ENCODE measurements around the gene PGM1. TPM values are rescaled to one million over a fixed set of nuclear protein-coding genes. Genes with fewer than 3 reads are reported as not detected.
A peak's percentile ranks its signal among the peaks of the same experiment; 100 is the strongest.

Gene PGM1
- total RNA-seq, 2 experiments from 2014 or later, result 38.8 to 43.8 TPM

GRCh38 chr1:63683759-63684158 is 90.5 kb downstream of the PGM1 start:
- DNase-seq (no peak), ATAC-seq (no peak)
- Mint-ChIP-seq H3K4me1 (no peaks in the 10 kb centered on the region), H3K27me3 (peaks cover 6% of the 10 kb centered on the region), H3K9me3 (ENCODE audit: low read depth) (peaks cover 2% of the 10 kb centered on the region), H3K27ac (no peak overlapping the region), H3K4me3 (no peak overlapping the region), H3K36me3 (ENCODE audit: low read depth) (no peaks in the 10 kb centered on the region)
- ChIA-PET CTCF (interaction anchor here (0.5 to 1.3 kb wide), 3 partner anchors 9 to 565 kb away, joined by 3 to 5 read pairs (median 3); no protein-coding TSS in a partner anchor), POLR2A (no interaction called here)
- intact Hi-C loops (cut with DNase I, micrococcal nuclease), result no loop called here

- no peaks in the 10 kb centered on the region for H3K36me3 Mint-ChIP-seq (ENCODE audit: low read depth)
- CTCF ChIA-PET, result no interaction called here
- DNase-seq (no peak), ATAC-seq (no peak)
- POLR2A ChIA-PET, result no interaction called here
- intact Hi-C loops (cut with DNase I, micrococcal nuclease), result no loop called here
- no peaks in the 10 kb centered on the region for H3K4me1 Mint-ChIP-seq
- H3K27me3 Mint-ChIP-seq, result peaks cover 4% of the 10 kb centered on the region
- H3K4me3 Mint-ChIP-seq, result no peak overlapping the region
- H3K27ac Mint-ChIP-seq, result no peak overlapping the region
- H3K9me3 Mint-ChIP-seq (ENCODE audit: low read depth), result no peaks in the 10 kb centered on the region
These were observed 93.5 kb downstream of the PGM1 start for GRCh38 chr1:63686696-63687095.

GRCh38 chr1:63688302-63688890 is 95.2 kb downstream of the PGM1 start:
- POLR2A ChIA-PET, result no interaction called here
- peaks cover 4% of the 10 kb centered on the region for H3K27me3 Mint-ChIP-seq
- intact Hi-C loops (cut with DNase I, micrococcal nuclease), result no loop called here
- ATAC-seq, result no peak
- H3K36me3 Mint-ChIP-seq (ENCODE audit: low read depth), result no peaks in the 10 kb centered on the region
- H3K9me3 Mint-ChIP-seq (ENCODE audit: low read depth), result no peaks in the 10 kb centered on the region
- CTCF ChIA-PET, result interaction anchor here (0.6 to 1.8 kb wide), 2 partner anchors 332 to 558 kb away, joined by 3 to 6 read pairs; no protein-coding TSS in a partner anchor
- no peak for DNase-seq
- H3K4me3 Mint-ChIP-seq, result no peak overlapping the region
- H3K4me1 Mint-ChIP-seq, result no peaks in the 10 kb centered on the region
- H3K27ac Mint-ChIP-seq, result no peak overlapping the region

- Mint-ChIP-seq H3K36me3 (ENCODE audit: low read depth) (no peaks in the 10 kb centered on the region), H3K9me3 (ENCODE audit: low read depth) (no peaks in the 10 kb centered on the region), H3K4me1 (no peaks in the 10 kb centered on the region), H3K4me3 (no peak overlapping the region), H3K27ac (no peak overlapping the region), H3K27me3 (peaks cover 4% of the 10 kb centered on the region)
- no peak for DNase-seq
- no peak for ATAC-seq
- intact Hi-C loops (cut with DNase I, micrococcal nuclease), result loop anchor here (2.0 to 5.0 kb wide), 2 partner anchors 76 to 226 kb away; no protein-coding TSS in a partner anchor
- POLR2A ChIA-PET, result interaction anchor here (0.6 to 0.7 kb wide), 2 partner anchors 60 to 664 kb away, joined by 3 read pairs; no protein-coding TSS in a partner anchor
- CTCF ChIA-PET, result interaction anchor here (0.6 to 2.5 kb wide), 34 partner anchors 8 to 957 kb away, joined by 3 to 37 read pairs (median 4); no protein-coding TSS in a partner anchor
These were observed 97.9 kb downstream of the PGM1 start for GRCh38 chr1:63690966-63691700.

GRCh38 chr1:63691701-63692425 is 98.7 kb downstream of the PGM1 start:
- Mint-ChIP-seq H3K4me1 (no peaks in the 10 kb centered on the region), H3K9me3 (ENCODE audit: low read depth) (no peaks in the 10 kb centered on the region), H3K36me3 (ENCODE audit: low read depth) (no peaks in the 10 kb centered on the region), H3K27me3 (no peaks in the 10 kb centered on the region), H3K27ac (no peak overlapping the region), H3K4me3 (no peak overlapping the region)
- peak; percentile 52 for DNase-seq
- peak; percentile 60 for ATAC-seq
- intact Hi-C loops (cut with DNase I, micrococcal nuclease), result loop anchor here (1.0 to 5.0 kb wide), 6 partner anchors 77 to 554 kb away; no protein-coding TSS in a partner anchor
- POLR2A ChIA-PET, result interaction anchor here (0.6 to 0.7 kb wide), 2 partner anchors 61 to 665 kb away, joined by 3 read pairs; no protein-coding TSS in a partner anchor
- CTCF ChIA-PET, result interaction anchor here (0.6 to 2.5 kb wide), 43 partner anchors 8 to 1019 kb away, joined by 3 to 37 read pairs (median 4); no protein-coding TSS in a partner anchor

GRCh38 chr1:63693944-63694571 is 100.8 kb downstream of the PGM1 start:
- H3K36me3 Mint-ChIP-seq (ENCODE audit: low read depth), result no peaks in the 10 kb centered on the region
- no peak overlapping the region for H3K27ac Mint-ChIP-seq
- POLR2A ChIA-PET, result no interaction called here
- H3K4me1 Mint-ChIP-seq, result no peaks in the 10 kb centered on the region
- CTCF ChIA-PET, result no interaction called here
- ATAC-seq, result no peak
- DNase-seq, result no peak
- H3K4me3 Mint-ChIP-seq, result no peak overlapping the region
- H3K9me3 Mint-ChIP-seq (ENCODE audit: low read depth), result no peaks in the 10 kb centered on the region
- intact Hi-C loops (cut with DNase I, micrococcal nuclease), result loop anchor here in 1 of 2 experiments (5.0 kb wide), 1 partner anchor 223 kb away; no protein-coding TSS in a partner anchor
- no peaks in the 10 kb centered on the region for H3K27me3 Mint-ChIP-seq

- peaks cover 2% of the 10 kb centered on the region for H3K27me3 Mint-ChIP-seq
- H3K4me1 Mint-ChIP-seq, result no peaks in the 10 kb centered on the region
- CTCF ChIA-PET, result no interaction called here
- DNase-seq (no peak), ATAC-seq (no peak)
- H3K9me3 Mint-ChIP-seq (ENCODE audit: low read depth), result no peaks in the 10 kb centered on the region
- intact Hi-C loops (cut with DNase I, micrococcal nuclease), result no loop called here
- H3K36me3 Mint-ChIP-seq (ENCODE audit: low read depth), result no peaks in the 10 kb centered on the region
- H3K4me3 Mint-ChIP-seq, result no peak overlapping the region
- POLR2A ChIA-PET, result interaction anchor here (0.6 kb wide), 1 partner anchor 550 kb away, joined by 3 read pairs; no protein-coding TSS in a partner anchor
- no peak overlapping the region for H3K27ac Mint-ChIP-seq
These were observed 105.0 kb downstream of the PGM1 start for GRCh38 chr1:63698001-63698838.

- intact Hi-C loops (cut with DNase I, micrococcal nuclease), result no loop called here
- no peak overlapping the region for H3K4me3 Mint-ChIP-seq
- no peak for DNase-seq
- no peak overlapping the region for H3K27ac Mint-ChIP-seq
- ATAC-seq, result no peak
- CTCF ChIA-PET, result no interaction called here
- H3K9me3 Mint-ChIP-seq (ENCODE audit: low read depth), result no peaks in the 10 kb centered on the region
- POLR2A ChIA-PET, result no interaction called here
- peaks cover 7% of the 10 kb centered on the region for H3K27me3 Mint-ChIP-seq
- no peaks in the 10 kb centered on the region for H3K36me3 Mint-ChIP-seq (ENCODE audit: low read depth)
- no peaks in the 10 kb centered on the region for H3K4me1 Mint-ChIP-seq
These were observed 108.0 kb downstream of the PGM1 start for GRCh38 chr1:63701187-63701586.

- no peaks in the 10 kb centered on the region for H3K36me3 Mint-ChIP-seq (ENCODE audit: low read depth)
- intact Hi-C loops (cut with DNase I, micrococcal nuclease), result no loop called here
- H3K4me1 Mint-ChIP-seq, result no peaks in the 10 kb centered on the region
- no peak overlapping the region for H3K4me3 Mint-ChIP-seq
- ATAC-seq (no peak), DNase-seq (no peak)
- H3K27me3 Mint-ChIP-seq, result peaks cover 14% of the 10 kb centered on the region
- ChIA-PET CTCF (interaction anchor here (0.8 to 1.2 kb wide), 2 partner anchors 11 to 13 kb away, joined by 3 read pairs; no protein-coding TSS in a partner anchor), POLR2A (no interaction called here)
- H3K27ac Mint-ChIP-seq, result no peak overlapping the region
- no peaks in the 10 kb centered on the region for H3K9me3 Mint-ChIP-seq (ENCODE audit: low read depth)
These were observed 110.5 kb downstream of the PGM1 start for GRCh38 chr1:63703701-63704107.

- H3K9me3 Mint-ChIP-seq (ENCODE audit: low read depth), result no peaks in the 10 kb centered on the region
- no peak overlapping the region for H3K27ac Mint-ChIP-seq
- ATAC-seq (no peak), DNase-seq (no peak)
- H3K4me1 Mint-ChIP-seq, result no peaks in the 10 kb centered on the region
- no peaks in the 10 kb centered on the region for H3K36me3 Mint-ChIP-seq (ENCODE audit: low read depth)
- CTCF ChIA-PET, result interaction anchor here (0.8 to 1.2 kb wide), 2 partner anchors 12 kb away, joined by 3 read pairs; no protein-coding TSS in a partner anchor
- POLR2A ChIA-PET, result no interaction called here
- peaks cover 20% of the 10 kb centered on the region for H3K27me3 Mint-ChIP-seq
- intact Hi-C loops (cut with DNase I, micrococcal nuclease), result no loop called here
- no peak overlapping the region for H3K4me3 Mint-ChIP-seq
These were observed 111.2 kb downstream of the PGM1 start for GRCh38 chr1:63704443-63704842.
